K562 (cell line): ENCODE results near the gene SLC5A10. TPM values are rescaled to one million over a fixed set of nuclear protein-coding genes. Genes with fewer than 3 reads are reported as not detected.
A peak's percentile ranks its signal among the peaks of the same experiment; 100 is the strongest.

Source experiments
- ADNP ChIP-seq: fragments of 200-800 bp; sonication (Bioruptor generic); IDR thresholded peaks from 2 replicates; pipeline ENCODE4 v1.6.1; 2016; ENCODE audit warnings: missing genetic modification characterization, missing compliant biosample characterization
- ARID1B ChIP-seq: fragments of 450-650 bp; IDR thresholded peaks from 2 replicates; pipeline ENCODE4 v1.6.1; 2016; ENCODE audit warnings: antibody characterized with exemption, mild to moderate bottlenecking, inconsistent platforms
- CBFA2T3 ChIP-seq: fragments of 450-650 bp; IDR thresholded peaks from 2 replicates; pipeline ENCODE4 v1.6.1; 2017
- DMBX1 ChIP-seq: fragments of 250-450 bp; sonication (Bioruptor Pico); IDR thresholded peaks from 2 replicates; pipeline ENCODE4 v1.8.0; 2022; ENCODE audit warnings: inconsistent platforms, mild to moderate bottlenecking, moderate library complexity, borderline replicate concordance
- GTF2E2 ChIP-seq: fragments of 200-800 bp; sonication (Bioruptor generic); IDR thresholded peaks from 2 replicates; pipeline ENCODE4 v1.6.1; 2016; ENCODE audit warnings: missing genetic modification characterization, missing compliant biosample characterization
- HDAC8 ChIP-seq: fragments of 450-650 bp; IDR thresholded peaks from 2 replicates; pipeline ENCODE4 v1.6.1; 2016; ENCODE audit warnings: mild to moderate bottlenecking, missing genetic modification characterization, moderate library complexity, missing compliant biosample characterization
- NFRKB ChIP-seq: fragments of 450-650 bp; IDR thresholded peaks from 2 replicates; pipeline ENCODE4 v1.6.1; 2016; ENCODE audit warnings: low read depth
- SAP30 ChIP-seq: fragments of 200-600 bp; sonication (generic); IDR thresholded peaks from 2 replicates; pipeline ENCODE4 v1.6.1; 2012; ENCODE audit warnings: borderline replicate concordance, low read depth, mild to moderate bottlenecking, moderate library complexity, low read length, control low read depth, inconsistent platforms; ENCODE audit not compliant: insufficient read depth, poor library complexity, severe bottlenecking
- SMARCC2 ChIP-seq: fragments of 450-650 bp; IDR thresholded peaks from 2 replicates; pipeline ENCODE4 v1.6.1; 2017; ENCODE audit warnings: antibody characterized with exemption, moderate library complexity, mild to moderate bottlenecking, low read depth
- SRSF7 ChIP-seq: fragments of 200-400 bp; formaldehyde crosslinking; optimal IDR thresholded peaks from 2 replicates; pipeline ENCODE3; 2017; ENCODE audit warnings: mild to moderate bottlenecking, low read depth, low read length
- TAF1 ChIP-seq: IDR thresholded peaks from 2 replicates; pipeline ENCODE4 v1.6.1; 2011; ENCODE audit warnings: mild to moderate bottlenecking, low read length, moderate library complexity; ENCODE audit not compliant: insufficient read depth, control insufficient read depth, severe bottlenecking; ENCODE audit errors: extremely low read depth
- TCF3 ChIP-seq: sonication (generic); formaldehyde crosslinking; IDR thresholded peaks from 2 replicates; pipeline ENCODE4 v1.4.0; 2020; ENCODE audit warnings: mild to moderate bottlenecking, missing genetic modification reagents
- ZNF3 ChIP-seq: fragments of 250-450 bp; sonication (Bioruptor Pico); IDR thresholded peaks from 2 replicates; pipeline ENCODE4 v1.5.0; 2021; ENCODE audit warnings: mild to moderate bottlenecking, moderate library complexity
- polyA plus RNA-seq, 8 experiments: library from polyadenylated mRNA; depleted of rRNA in 4 of 8; stranded (reverse) in 5 of 8; unstranded in 3 of 8; fragments of >200 nt; fragmentation: Nextera tagmentation in 2 of 8; fragmentation: Illumina TruSeq in 1 of 8; extraction: Ambion mirVana in 2 of 8; extraction: Trizol in 1 of 8; gene quantifications; 2 replicates each; pipeline versions ENCODE4 v1.2.1 to v1.2.3, GENCODE V29; 2011 to 2014; ENCODE audit warnings: inconsistent platforms in 1 of 8, missing spikeins in 1 of 8
- total RNA-seq, 7 experiments: library from RNA; depleted of rRNA in 6 of 7; stranded (reverse); fragments of >200 nt in 6 of 7; fragmentation: Illumina TruSeq in 2 of 7; extraction: Trizol in 2 of 7; gene quantifications; 2 replicates each; pipeline versions ENCODE4 v1.2.1 to v1.2.3, GENCODE V29; 2011 to 2021; ENCODE audit warnings: low replicate concordance in 1 of 7
- TF ChIP-seq, protein P1 (sequence below): fragments of 450-650 bp; IDR thresholded peaks from 2 replicates; pipeline ENCODE4 v1.6.1; 2017; ENCODE audit warnings: mild to moderate bottlenecking, moderate library complexity

SLC5A10 gene
- total and polyA plus RNA-seq, 9 of the 15 experiments (the other 6 are each of a cell fraction or from before 2014, with no cell fraction given): 0.03 to 0.09 (median 0.03) TPM; not detected in 5

DNA sequence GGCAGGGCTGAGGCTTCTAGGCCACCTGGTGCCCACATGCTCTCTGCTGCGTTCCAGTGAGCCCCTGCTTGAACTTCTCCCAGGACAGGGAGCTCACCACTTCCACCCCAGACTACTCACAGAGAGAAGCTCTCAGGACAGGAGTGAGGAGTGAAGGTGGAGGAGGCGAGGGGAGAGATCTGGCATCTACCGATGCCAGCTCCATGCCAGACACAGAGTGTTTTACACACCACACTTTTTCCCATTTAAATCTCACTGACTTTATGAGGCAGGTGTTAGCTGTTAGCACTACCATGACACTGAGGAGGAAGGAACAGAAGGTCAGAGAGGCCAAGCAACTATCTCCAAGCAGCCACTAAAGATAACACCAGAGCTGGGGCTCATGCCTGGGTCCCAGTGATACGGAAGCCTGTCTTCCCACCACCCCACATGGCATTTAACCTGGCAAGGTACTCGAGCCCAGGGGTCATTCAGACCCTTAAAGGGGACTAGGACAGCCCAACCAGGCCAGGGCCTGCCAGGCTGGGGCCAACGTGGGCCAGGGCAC is 45.8 kb downstream of the SLC5A10 start (continued):
- TF ChIP-seq ARID1B (peak; percentile 74), CBFA2T3 (peak; percentile 86), ZNF3 (no peak), SAP30 (no peak), TCF3 (peak; percentile 78), TAF1 (no peak), NFRKB (no peak), ADNP (no peak), DMBX1 (no peak), SMARCC2 (no peak), GTF2E2 (tag) (no peak), HDAC8 (tag) (no peak), SRSF7 (no peak)
- TF ChIP-seq, protein P1, sequence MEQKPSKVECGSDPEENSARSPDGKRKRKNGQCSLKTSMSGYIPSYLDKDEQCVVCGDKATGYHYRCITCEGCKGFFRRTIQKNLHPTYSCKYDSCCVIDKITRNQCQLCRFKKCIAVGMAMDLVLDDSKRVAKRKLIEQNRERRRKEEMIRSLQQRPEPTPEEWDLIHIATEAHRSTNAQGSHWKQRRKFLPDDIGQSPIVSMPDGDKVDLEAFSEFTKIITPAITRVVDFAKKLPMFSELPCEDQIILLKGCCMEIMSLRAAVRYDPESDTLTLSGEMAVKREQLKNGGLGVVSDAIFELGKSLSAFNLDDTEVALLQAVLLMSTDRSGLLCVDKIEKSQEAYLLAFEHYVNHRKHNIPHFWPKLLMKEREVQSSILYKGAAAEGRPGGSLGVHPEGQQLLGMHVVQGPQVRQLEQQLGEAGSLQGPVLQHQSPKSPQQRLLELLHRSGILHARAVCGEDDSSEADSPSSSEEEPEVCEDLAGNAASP: no peak
